K562 (cell line): ENCODE measurements around the gene LENEP. TPM values are rescaled to one million over a fixed set of nuclear protein-coding genes. Genes with fewer than 3 reads are reported as not detected.
A peak's percentile ranks its signal among the peaks of the same experiment; 100 is the strongest.

Source experiments
- DNMT1 ChIP-seq: fragments of 450-650 bp; IDR thresholded peaks from 2 replicates; pipeline ENCODE4 v1.6.1; 2016; ENCODE audit warnings: antibody characterized with exemption, mild to moderate bottlenecking
- ETV5 ChIP-seq: sonication (generic); formaldehyde crosslinking; IDR thresholded peaks from 2 replicates; pipeline ENCODE4 v1.4.0; 2020; ENCODE audit warnings: low read depth, mild to moderate bottlenecking, missing genetic modification reagents
- KLF16 ChIP-seq: IDR thresholded peaks from 2 replicates; pipeline ENCODE4 v1.6.1; 2016; ENCODE audit warnings: antibody characterized with exemption
- MTA2 ChIP-seq: fragments of 450-650 bp; IDR thresholded peaks from 2 replicates; pipeline ENCODE4 v1.6.1; 2016; ENCODE audit warnings: low read depth
- NCOA6 ChIP-seq: fragments of 450-650 bp; IDR thresholded peaks from 2 replicates; pipeline ENCODE4 v1.6.1; 2017; ENCODE audit warnings: mild to moderate bottlenecking
- NFE2L1 ChIP-seq: fragments of 450-650 bp; IDR thresholded peaks from 2 replicates; pipeline ENCODE4 v1.6.1; 2016; ENCODE audit warnings: missing genetic modification characterization, low read depth, mild to moderate bottlenecking, missing compliant biosample characterization, moderate library complexity, borderline replicate concordance
- NR2C2 ChIP-seq, 2 experiments: fragments of 200-800 bp in 1 of 2; sonication (Bioruptor generic) in 1 of 2; sonication (generic) in 1 of 2; formaldehyde crosslinking in 1 of 2; IDR thresholded peaks; 2 replicates each; pipeline versions ENCODE4 v1.6.1 to v1.8.0; 2016 to 2022; ENCODE audit warnings: mild to moderate bottlenecking in 1 of 2, missing compliant biosample characterization in 1 of 2, missing genetic modification characterization in 1 of 2, missing genetic modification reagents in 1 of 2
- RERE ChIP-seq: sonication (generic); formaldehyde crosslinking; IDR thresholded peaks from 2 replicates; pipeline ENCODE4 v1.8.0; 2023; ENCODE audit warnings: missing genetic modification reagents, mild to moderate bottlenecking, borderline replicate concordance
- RFX7 ChIP-seq: fragments of 250-450 bp; sonication (Bioruptor Pico); IDR thresholded peaks from 2 replicates; pipeline ENCODE4 v1.5.1; 2021; ENCODE audit warnings: mild to moderate bottlenecking
- SMAD4 ChIP-seq: fragments of 250-450 bp; sonication (Bioruptor Pico); conservative IDR thresholded peaks from 2 replicates; pipeline ENCODE4 v1.8.0; 2021; ENCODE audit warnings: inconsistent platforms, mild to moderate bottlenecking, moderate library complexity
- SMARCA4 ChIP-seq: fragments of 450-650 bp; IDR thresholded peaks from 2 replicates; pipeline ENCODE4 v1.6.1; 2016
- TCF3 ChIP-seq: sonication (generic); formaldehyde crosslinking; IDR thresholded peaks from 2 replicates; pipeline ENCODE4 v1.4.0; 2020; ENCODE audit warnings: mild to moderate bottlenecking, missing genetic modification reagents
- THRB ChIP-seq: fragments of 450-650 bp; formaldehyde crosslinking; conservative IDR thresholded peaks from 2 replicates; pipeline ENCODE4 v1.4.0; 2022; ENCODE audit warnings: mild to moderate bottlenecking, missing genetic modification characterization
- ZBTB12 ChIP-seq: fragments of 250-450 bp; sonication (Bioruptor Pico); IDR thresholded peaks from 2 replicates; pipeline ENCODE4 v1.4.0; 2020
- ZNF133 ChIP-seq: fragments of 250-450 bp; sonication (Bioruptor Pico); IDR thresholded peaks from 2 replicates; pipeline ENCODE4 v1.4.0; 2020; ENCODE audit warnings: mild to moderate bottlenecking
- ZNF174 ChIP-seq: fragments of 250-450 bp; sonication (Bioruptor Pico); IDR thresholded peaks from 2 replicates; pipeline ENCODE4 v1.4.0; 2020; ENCODE audit warnings: mild to moderate bottlenecking
- ZNF57 ChIP-seq: fragments of 450-650 bp; formaldehyde crosslinking; IDR thresholded peaks from 2 replicates; pipeline ENCODE4 v1.4.0; 2020; ENCODE audit warnings: mild to moderate bottlenecking, moderate library complexity
- ZNF764 ChIP-seq: fragments of 250-450 bp; sonication (Bioruptor Pico); IDR thresholded peaks from 2 replicates; pipeline ENCODE4 v1.4.0; 2020; ENCODE audit warnings: low read depth, mild to moderate bottlenecking, moderate library complexity
- polyA plus RNA-seq, 8 experiments: library from polyadenylated mRNA; depleted of rRNA in 4 of 8; stranded (reverse) in 5 of 8; unstranded in 3 of 8; fragments of >200 nt; fragmentation: Nextera tagmentation in 2 of 8; fragmentation: Illumina TruSeq in 1 of 8; extraction: Ambion mirVana in 2 of 8; extraction: Trizol in 1 of 8; gene quantifications; 2 replicates each; pipeline versions ENCODE4 v1.2.1 to v1.2.3, GENCODE V29; 2011 to 2014; ENCODE audit warnings: inconsistent platforms in 1 of 8, missing spikeins in 1 of 8
- total RNA-seq, 7 experiments: library from RNA; depleted of rRNA in 6 of 7; stranded (reverse); fragments of >200 nt in 6 of 7; fragmentation: Illumina TruSeq in 2 of 7; extraction: Trizol in 2 of 7; gene quantifications; 2 replicates each; pipeline versions ENCODE4 v1.2.1 to v1.2.3, GENCODE V29; 2011 to 2021; ENCODE audit warnings: low replicate concordance in 1 of 7
- TF ChIP-seq, protein P1 (sequence below): IDR thresholded peaks from 2 replicates; pipeline ENCODE4 v1.6.1; 2014; ENCODE audit warnings: antibody characterized with exemption

The LENEP gene
- total and polyA plus RNA-seq, 9 of the 15 experiments (the other 6 are each of a cell fraction or from before 2014, with no cell fraction given), result 0.23 to 0.87 (median 0.67) TPM; not detected in 5

- TF ChIP-seq NR2C2 (CRISPR knock-in tag; IDR thresholded peaks at IDR 0.05) (0 out of 2 replicates have a peak, but pooled peaks have one; percentile 7), NR2C2 (tag; IDR thresholded peaks at IDR 0.05) (no peak), DNMT1 (0 out of 2 replicates have a peak, but pooled peaks have one; percentile 36), MTA2 (no peak), SMAD4 (CRISPR knock-in tag) (peak; percentile 59; the same call in 1 of the 2 replicates), RFX7 (CRISPR knock-in tag) (no peak), RERE (CRISPR knock-in tag) (no peak), NCOA6 (no peak), SMARCA4 (peak; percentile 83), NFE2L1 (tag) (no peak), ZNF133 (CRISPR knock-in tag) (no peak), ZNF764 (no peak), ZBTB12 (CRISPR knock-in tag) (no peak; the same call in 1 of the 2 replicates), THRB (CRISPR knock-in tag) (peak; percentile 72; the same call in 1 of the 2 replicates), ZNF57 (no peak), KLF16 (no peak), TCF3 (peak; percentile 49; the same call in 1 of the 2 replicates), ETV5 (CRISPR knock-in tag) (no peak), ZNF174 (CRISPR knock-in tag) (no peak)
- TF ChIP-seq, protein P1, sequence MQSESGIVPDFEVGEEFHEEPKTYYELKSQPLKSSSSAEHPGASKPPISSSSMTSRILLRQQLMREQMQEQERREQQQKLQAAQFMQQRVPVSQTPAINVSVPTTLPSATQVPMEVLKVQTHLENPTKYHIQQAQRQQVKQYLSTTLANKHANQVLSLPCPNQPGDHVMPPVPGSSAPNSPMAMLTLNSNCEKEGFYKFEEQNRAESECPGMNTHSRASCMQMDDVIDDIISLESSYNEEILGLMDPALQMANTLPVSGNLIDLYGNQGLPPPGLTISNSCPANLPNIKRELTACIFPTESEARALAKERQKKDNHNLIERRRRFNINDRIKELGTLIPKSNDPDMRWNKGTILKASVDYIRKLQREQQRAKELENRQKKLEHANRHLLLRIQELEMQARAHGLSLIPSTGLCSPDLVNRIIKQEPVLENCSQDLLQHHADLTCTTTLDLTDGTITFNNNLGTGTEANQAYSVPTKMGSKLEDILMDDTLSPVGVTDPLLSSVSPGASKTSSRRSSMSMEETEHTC, result no peak; the same call in 1 of the 2 replicates
These were observed 19.9 kb upstream of the LENEP start (continued) for GRCh38 chr1:154973344-154974101.
